HepG2 (cell line): Measurements from ENCODE around the gene MPPE1. TPM values are rescaled to one million over a fixed set of nuclear protein-coding genes. Genes with fewer than 3 reads are reported as not detected.

Experiments
- ATF7-NPFF ChIP-seq: sonication (generic); formaldehyde crosslinking; IDR thresholded peaks from 2 replicates; pipeline ENCODE4 v1.8.1; 2023; ENCODE audit warnings: mild to moderate bottlenecking, low read depth, missing genetic modification reagents, moderate library complexity
- EEA1 ChIP-seq: sonication (generic); formaldehyde crosslinking; IDR thresholded peaks from 2 replicates; pipeline ENCODE4 v1.5.1; 2020; ENCODE audit warnings: mild to moderate bottlenecking, missing genetic modification reagents, borderline replicate concordance
- HMGXB3 ChIP-seq: sonication (generic); formaldehyde crosslinking; IDR thresholded peaks from 2 replicates; pipeline ENCODE4 v1.4.0; 2020; ENCODE audit warnings: missing genetic modification reagents, borderline replicate concordance
- KDM2A ChIP-seq: sonication (generic); formaldehyde crosslinking; IDR thresholded peaks from 2 replicates; pipeline ENCODE4 v1.4.0; 2020; ENCODE audit warnings: low read depth, missing genetic modification reagents, borderline replicate concordance
- KLF12 ChIP-seq: sonication (generic); formaldehyde crosslinking; IDR thresholded peaks from 2 replicates; pipeline ENCODE4 v1.4.0; 2020; ENCODE audit warnings: missing genetic modification reagents, borderline replicate concordance
- MAX ChIP-seq: IDR thresholded peaks from 2 replicates; pipeline ENCODE4 v1.6.1; 2012; ENCODE audit warnings: inconsistent platforms
- SALL2 ChIP-seq: sonication (generic); formaldehyde crosslinking; IDR thresholded peaks from 2 replicates; pipeline ENCODE4 v1.8.1; 2023; ENCODE audit warnings: mild to moderate bottlenecking, missing genetic modification reagents, inconsistent platforms
- SP1 ChIP-seq, 2 experiments: fragments of 450-650 bp in 1 of 2; sonication (generic) in 1 of 2; formaldehyde crosslinking in 1 of 2; IDR thresholded peaks; 2 replicates each; pipeline versions ENCODE4 v1.4.0 to v1.6.1; 2016 to 2020; ENCODE audit warnings: missing genetic modification reagents in 1 of 2
- SRSF1 ChIP-seq: fragments of 200-400 bp; formaldehyde crosslinking; optimal IDR thresholded peaks from 2 replicates; pipeline ENCODE3; 2017; ENCODE audit warnings: mild to moderate bottlenecking, low read depth, low read length, moderate library complexity
- TBL1XR1 ChIP-seq: fragments of 150-350 bp; IDR thresholded peaks from 2 replicates; pipeline ENCODE4 v1.6.1; 2014; ENCODE audit warnings: borderline replicate concordance, low read length; ENCODE audit not compliant: partially characterized antibody
- ZNF136 ChIP-seq: sonication (generic); formaldehyde crosslinking; IDR thresholded peaks from 2 replicates; pipeline ENCODE4 v1.8.1; 2022; ENCODE audit warnings: low read depth, mild to moderate bottlenecking, moderate library complexity, missing genetic modification reagents
- polyA plus RNA-seq, 8 experiments: library from polyadenylated mRNA; depleted of rRNA in 3 of 8; stranded (reverse) in 7 of 8; unstranded in 1 of 8; fragments of >200 nt; fragmentation: Illumina TruSeq in 4 of 8; extraction: Trizol in 4 of 8; gene quantifications; 2 replicates each; pipeline versions ENCODE4 v1.2.1 to v1.2.3, GENCODE V29; 2011 to 2016; ENCODE audit warnings: low read depth in 4 of 8, missing spikeins in 1 of 8, mixed read lengths in 1 of 8; ENCODE audit not compliant: insufficient read depth in 1 of 8
- total RNA-seq, 5 experiments: library from RNA; depleted of rRNA; stranded (reverse); fragments of >200 nt; fragmentation: Illumina TruSeq; extraction: Trizol; gene quantifications; 2 replicates each; pipeline ENCODE4 v1.2.3, GENCODE V29; 2016; ENCODE audit warnings: low read depth in 1 of 5
- TF ChIP-seq, protein P1 (sequence below): sonication (generic); formaldehyde crosslinking; IDR thresholded peaks from 2 replicates; pipeline ENCODE4 v1.4.0; 2020; ENCODE audit warnings: mild to moderate bottlenecking, missing genetic modification reagents
- TF ChIP-seq, protein P2 (sequence below): IDR thresholded peaks from 2 replicates; pipeline ENCODE4 v1.6.1; 2012; ENCODE audit warnings: low read length, improper control_type of control experiment
- TF ChIP-seq, protein P3 (sequence below): sonication (generic); formaldehyde crosslinking; IDR thresholded peaks from 2 replicates; pipeline ENCODE4 v1.5.0; 2020; ENCODE audit warnings: missing genetic modification reagents, mild to moderate bottlenecking, borderline replicate concordance

The MPPE1 gene
- total and polyA plus RNA-seq, 2 of the 13 experiments (the other 11 are each of a cell fraction or from before 2014, with no cell fraction given) = 9.6 to 11.9 TPM

DNA sequence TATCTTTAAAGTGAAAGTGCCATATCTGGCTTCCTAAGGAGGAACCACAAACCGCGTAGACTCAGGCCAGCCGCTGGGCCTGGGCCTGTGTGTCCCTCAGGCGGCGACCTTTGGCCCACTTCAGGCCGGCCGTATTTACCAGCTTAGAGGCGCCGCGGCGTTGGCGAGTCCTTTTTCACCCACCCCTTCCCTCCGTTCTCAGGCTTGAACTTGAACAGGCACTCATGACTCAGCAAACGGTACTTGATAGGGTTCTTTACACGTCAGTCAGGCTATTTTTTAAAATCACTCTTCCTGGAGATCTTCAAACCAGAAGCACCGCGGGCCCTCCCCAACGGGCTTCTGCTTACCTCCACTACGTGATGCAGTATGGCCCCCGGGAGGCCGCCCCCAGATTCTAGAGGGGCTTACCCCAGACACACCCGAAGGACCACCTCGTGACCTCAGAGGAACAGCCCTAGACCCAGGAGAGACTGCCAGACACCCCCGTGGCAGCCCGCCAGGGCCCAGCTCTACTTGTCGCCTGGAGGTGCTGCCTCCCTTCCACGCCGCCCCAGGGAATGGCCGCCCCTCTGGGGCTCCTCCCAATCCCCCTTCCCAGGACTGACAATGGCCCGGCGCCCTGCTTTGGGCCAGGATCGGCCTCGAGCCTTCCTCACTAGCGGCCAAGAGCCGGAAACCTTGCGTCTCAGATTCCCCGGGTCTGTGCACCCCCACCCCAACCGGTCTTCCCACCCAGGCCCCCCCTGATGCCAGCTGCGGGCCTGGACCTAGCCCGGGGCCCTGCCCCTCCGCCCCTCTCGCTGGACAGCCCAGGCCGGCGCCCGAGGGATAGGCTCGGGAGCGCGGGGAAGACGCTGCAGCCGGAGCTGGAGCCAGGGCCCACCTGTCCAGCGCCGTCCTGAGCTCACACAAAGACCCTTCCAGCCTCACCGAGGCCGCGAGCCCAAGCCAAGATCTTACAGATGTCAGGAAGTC lies 39.4 kb upstream of the MPPE1 start (continued):
- TF ChIP-seq, protein P1, sequence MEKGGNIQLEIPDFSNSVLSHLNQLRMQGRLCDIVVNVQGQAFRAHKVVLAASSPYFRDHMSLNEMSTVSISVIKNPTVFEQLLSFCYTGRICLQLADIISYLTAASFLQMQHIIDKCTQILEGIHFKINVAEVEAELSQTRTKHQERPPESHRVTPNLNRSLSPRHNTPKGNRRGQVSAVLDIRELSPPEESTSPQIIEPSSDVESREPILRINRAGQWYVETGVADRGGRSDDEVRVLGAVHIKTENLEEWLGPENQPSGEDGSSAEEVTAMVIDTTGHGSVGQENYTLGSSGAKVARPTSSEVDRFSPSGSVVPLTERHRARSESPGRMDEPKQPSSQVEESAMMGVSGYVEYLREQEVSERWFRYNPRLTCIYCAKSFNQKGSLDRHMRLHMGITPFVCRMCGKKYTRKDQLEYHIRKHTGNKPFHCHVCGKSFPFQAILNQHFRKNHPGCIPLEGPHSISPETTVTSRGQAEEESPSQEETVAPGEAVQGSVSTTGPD (CRISPR knock-in tag) = no peak
- TF ChIP-seq KLF12 (CRISPR knock-in tag) (no peak), ATF7-NPFF (no peak), SALL2 (CRISPR knock-in tag) (no peak), KDM2A (CRISPR knock-in tag) (peak; percentile 92), SRSF1 (no peak), SP1 (IDR thresholded peaks at IDR 0.05) (no peak), SP1 (CRISPR knock-in tag; IDR thresholded peaks at IDR 0.05) (peak; percentile 53; the same call in 1 of the 2 replicates), EEA1 (no peak), ZNF136 (CRISPR knock-in tag) (no peak), MAX (peak; percentile 61), TBL1XR1 (peak; percentile 98), HMGXB3 (no peak)
- TF ChIP-seq, protein P2, sequence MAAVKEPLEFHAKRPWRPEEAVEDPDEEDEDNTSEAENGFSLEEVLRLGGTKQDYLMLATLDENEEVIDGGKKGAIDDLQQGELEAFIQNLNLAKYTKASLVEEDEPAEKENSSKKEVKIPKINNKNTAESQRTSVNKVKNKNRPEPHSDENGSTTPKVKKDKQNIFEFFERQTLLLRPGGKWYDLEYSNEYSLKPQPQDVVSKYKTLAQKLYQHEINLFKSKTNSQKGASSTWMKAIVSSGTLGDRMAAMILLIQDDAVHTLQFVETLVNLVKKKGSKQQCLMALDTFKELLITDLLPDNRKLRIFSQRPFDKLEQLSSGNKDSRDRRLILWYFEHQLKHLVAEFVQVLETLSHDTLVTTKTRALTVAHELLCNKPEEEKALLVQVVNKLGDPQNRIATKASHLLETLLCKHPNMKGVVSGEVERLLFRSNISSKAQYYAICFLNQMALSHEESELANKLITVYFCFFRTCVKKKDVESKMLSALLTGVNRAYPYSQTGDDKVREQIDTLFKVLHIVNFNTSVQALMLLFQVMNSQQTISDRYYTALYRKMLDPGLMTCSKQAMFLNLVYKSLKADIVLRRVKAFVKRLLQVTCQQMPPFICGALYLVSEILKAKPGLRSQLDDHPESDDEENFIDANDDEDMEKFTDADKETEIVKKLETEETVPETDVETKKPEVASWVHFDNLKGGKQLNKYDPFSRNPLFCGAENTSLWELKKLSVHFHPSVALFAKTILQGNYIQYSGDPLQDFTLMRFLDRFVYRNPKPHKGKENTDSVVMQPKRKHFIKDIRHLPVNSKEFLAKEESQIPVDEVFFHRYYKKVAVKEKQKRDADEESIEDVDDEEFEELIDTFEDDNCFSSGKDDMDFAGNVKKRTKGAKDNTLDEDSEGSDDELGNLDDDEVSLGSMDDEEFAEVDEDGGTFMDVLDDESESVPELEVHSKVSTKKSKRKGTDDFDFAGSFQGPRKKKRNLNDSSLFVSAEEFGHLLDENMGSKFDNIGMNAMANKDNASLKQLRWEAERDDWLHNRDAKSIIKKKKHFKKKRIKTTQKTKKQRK = no peak
- TF ChIP-seq, protein P3, sequence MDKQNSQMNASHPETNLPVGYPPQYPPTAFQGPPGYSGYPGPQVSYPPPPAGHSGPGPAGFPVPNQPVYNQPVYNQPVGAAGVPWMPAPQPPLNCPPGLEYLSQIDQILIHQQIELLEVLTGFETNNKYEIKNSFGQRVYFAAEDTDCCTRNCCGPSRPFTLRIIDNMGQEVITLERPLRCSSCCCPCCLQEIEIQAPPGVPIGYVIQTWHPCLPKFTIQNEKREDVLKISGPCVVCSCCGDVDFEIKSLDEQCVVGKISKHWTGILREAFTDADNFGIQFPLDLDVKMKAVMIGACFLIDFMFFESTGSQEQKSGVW (CRISPR knock-in tag) = no peak
